Measurements from ENCODE around the gene SPTBN4. TPM values are rescaled to one million over a fixed set of nuclear protein-coding genes. Genes with fewer than 3 reads are reported as not detected.

Gene SPTBN4
- total RNA-seq, 6 donors from 2014 or later, result 0.33 to 8.4 (median 0.67) TPM

GRCh38 chr19:40567750-40568494, 101.1 kb downstream of the SPTBN4 start:
- no peak for TF ChIP-seq CTCF (IDR thresholded peaks at IDR 0.05)
- 15 to 26% methylated on average over 16 to 42 of the region's 70 CpGs for WGBS, 2 donors
- DNase-seq (peak in 1 of 2 donors; percentile 85), ATAC-seq (ENCODE audit: low FRiP score in 2 of 2) (no peak)
- Histone ChIP-seq H3K4me1 (peaks cover 4 to 21% (median 12%) of the 10 kb centered on the region in 4 donors), H3K4me3 (peak overlapping the region in 3 of 4 donors; percentile 13 to 34 (median 27)), H3K9me3 (no peaks in the 10 kb centered on the region), H3K27me3 (peaks cover 0 to 31% (median 21%) of the 10 kb centered on the region in 4 donors), H3K36me3 (no peaks in the 10 kb centered on the region), H3K27ac (no peak overlapping the region)

- DNase-seq, result peak; percentile 98 to 99
- no peaks in the 10 kb centered on the region for H3K9me3 ChIP-seq
- ATAC-seq (ENCODE audit: low FRiP score in 2 of 2), result peak; percentile 96 to 99
- 0 to 2% methylated on average over 3 to 19 of the region's 53 CpGs for WGBS, 2 donors
- H3K27ac ChIP-seq, result peak overlapping the region in 3 of 4 donors; percentile 42 to 63 (median 52)
- peaks cover 0 to 29% (median 18%) of the 10 kb centered on the region in 4 donors for H3K27me3 ChIP-seq
- peaks cover 4 to 21% (median 12%) of the 10 kb centered on the region in 4 donors for H3K4me1 ChIP-seq
- no peak for TF ChIP-seq EP300 (IDR thresholded peaks at IDR 0.05)
- TF ChIP-seq POLR2A (IDR thresholded peaks at IDR 0.05), result peak in 1 of 4 donors; percentile 41
- peak in 3 of 6 experiments; percentile 31 to 63 (median 56) for TF ChIP-seq CTCF (IDR thresholded peaks at IDR 0.05)
- peak; percentile 30 to 48 for TF ChIP-seq POLR2AphosphoS5 (IDR thresholded peaks at IDR 0.05)
- peak overlapping the region in 3 of 4 donors; percentile 24 to 48 (median 42) for H3K4me3 ChIP-seq
- H3K36me3 ChIP-seq, result no peaks in the 10 kb centered on the region
These were observed 103.7 kb downstream of the SPTBN4 start for GRCh38 chr19:40570313-40571004.

GRCh38 chr19:40571005-40571318, 104.2 kb downstream of the SPTBN4 start:
- no peak for TF ChIP-seq EP300 (IDR thresholded peaks at IDR 0.05)
- no peak for TF ChIP-seq POLR2AphosphoS5 (IDR thresholded peaks at IDR 0.05)
- TF ChIP-seq POLR2A (IDR thresholded peaks at IDR 0.05), result no peak
- no peak for TF ChIP-seq CTCF (IDR thresholded peaks at IDR 0.05)
- H3K27ac ChIP-seq, result peak overlapping the region in 3 of 4 donors; percentile 42 to 63 (median 52)
- H3K9me3 ChIP-seq, result no peaks in the 10 kb centered on the region
- peaks cover 0 to 25% (median 16%) of the 10 kb centered on the region in 4 donors for H3K27me3 ChIP-seq
- DNase-seq (no peak), ATAC-seq (ENCODE audit: low FRiP score in 2 of 2) (no peak)
- 23 to 29% methylated on average over 3 of the region's 3 CpGs for WGBS, 2 donors
- peak overlapping the region in 3 of 4 donors; percentile 24 to 48 (median 42) for H3K4me3 ChIP-seq
- H3K4me1 ChIP-seq, result peaks cover 4 to 24% (median 15%) of the 10 kb centered on the region in 4 donors
- H3K36me3 ChIP-seq, result no peaks in the 10 kb centered on the region

- Histone ChIP-seq H3K4me1 (peaks cover 4 to 28% (median 18%) of the 10 kb centered on the region in 4 donors), H3K27ac (no peak overlapping the region), H3K36me3 (no peaks in the 10 kb centered on the region), H3K9me3 (no peaks in the 10 kb centered on the region), H3K27me3 (peaks cover 0 to 17% (median 10%) of the 10 kb centered on the region in 4 donors), H3K4me3 (no peak overlapping the region)
- 90 to 91% methylated on average over 7 to 10 of the region's 10 CpGs for WGBS, 2 donors
- DNase-seq (no peak), ATAC-seq (ENCODE audit: low FRiP score in 2 of 2) (no peak)
- TF ChIP-seq EP300 (IDR thresholded peaks at IDR 0.05) (no peak), CTCF (IDR thresholded peaks at IDR 0.05) (no peak), POLR2AphosphoS5 (IDR thresholded peaks at IDR 0.05) (no peak), POLR2A (IDR thresholded peaks at IDR 0.05) (no peak)
These were observed 105.2 kb downstream of the SPTBN4 start for GRCh38 chr19:40571831-40572495.

Data from upper lobe of left lung (tissue), 6 donors.